IMR-90 (cell line): ENCODE measurements around the gene PHACTR3. TPM values are rescaled to one million over a fixed set of nuclear protein-coding genes. Genes with fewer than 3 reads are reported as not detected.

ENCODE experiments used
- ATAC-seq: fragments of 200-7000 bp; cut with Tn5 transposase; 2 replicates; pipeline ENCODE4 v1.9.1; 2020; ENCODE audit warnings: low read depth, mild to moderate bottlenecking, moderate library complexity
- BruUV-seq: library from RNA; stranded (reverse); fragments of 400-500 nt; replicated peaks from 2 replicates; lab custom pipeline; 2021; lab: Mats Ljungman, UMichigan
- CTCF ChIA-PET: fragments of 300-600 bp; formaldehyde crosslinking; extraction: SDS; loops from one replicate; lab custom pipeline; 2021; ENCODE audit warnings: antibody characterized with exemption; lab: Yijun Ruan, JAX
- POLR2A ChIA-PET: fragments of 300-600 bp; sonication (Branson Sonifier 250); formaldehyde crosslinking; loops from one replicate; lab custom pipeline; 2022; ENCODE audit warnings: antibody characterized with exemption; ENCODE audit not compliant: unreplicated experiment; lab: Charles Lee
- DNase-seq: peaks from one replicate; pipeline ENCODE4 v3.0.0; 2013
- H2AFZ ChIP-seq: replicated peaks from 2 replicates; pipeline ENCODE3; 2013; ENCODE audit warnings: low read length, mild to moderate bottlenecking; ENCODE audit not compliant: poor library complexity
- H2AK5ac ChIP-seq: 2 replicates; pipeline ENCODE4 v1.6.1; 2013; ENCODE audit warnings: low read depth, low read length, inconsistent platforms
- H2AK9ac ChIP-seq: replicated peaks from 2 replicates; pipeline ENCODE3; 2013; ENCODE audit warnings: mild to moderate bottlenecking, low read depth, low read length, moderate library complexity; ENCODE audit not compliant: poor library complexity
- H2BK120ac ChIP-seq: 2 replicates; pipeline ENCODE4 v1.6.1; 2013; ENCODE audit warnings: low read depth, low read length, inconsistent platforms
- H2BK15ac ChIP-seq: 3 replicates; pipeline ENCODE4 v1.6.1; 2013; ENCODE audit warnings: low read depth, low read length, inconsistent platforms
- H2BK20ac ChIP-seq: 2 replicates; pipeline ENCODE4 v1.6.1; 2013; ENCODE audit warnings: low read depth, mild to moderate bottlenecking, inconsistent platforms, low read length, moderate library complexity
- H2BK5ac ChIP-seq: 2 replicates; pipeline ENCODE4 v1.6.1; 2013; ENCODE audit warnings: mild to moderate bottlenecking, low read depth, low read length, inconsistent platforms; ENCODE audit not compliant: poor library complexity, severe bottlenecking
- H3K14ac ChIP-seq: replicated peaks from 2 replicates; pipeline ENCODE4 v1.6.1; 2013; ENCODE audit warnings: low read depth, low read length, inconsistent platforms
- H3K18ac ChIP-seq: 2 replicates; pipeline ENCODE4 v1.6.1; 2013; ENCODE audit warnings: low read depth, low read length, control low read depth
- H3K23ac ChIP-seq: 2 replicates; pipeline ENCODE4 v1.6.1; 2013; ENCODE audit warnings: low read depth, low read length, inconsistent platforms
- H3K27ac ChIP-seq: 2 replicates; pipeline ENCODE4 v1.5.1; 2013; ENCODE audit warnings: mild to moderate bottlenecking, control low read depth, low read length; ENCODE audit not compliant: insufficient read depth
- H3K27me3 ChIP-seq: 2 replicates; pipeline ENCODE4 v1.6.1; 2013; ENCODE audit warnings: low read length; ENCODE audit not compliant: control insufficient read depth, insufficient read depth
- H3K36me3 ChIP-seq: 2 replicates; pipeline ENCODE4 v1.6.1; 2013; ENCODE audit warnings: low read length, mixed read lengths; ENCODE audit not compliant: control insufficient read depth, insufficient read depth
- H3K4ac ChIP-seq: 2 replicates; pipeline ENCODE4 v1.6.1; 2013; ENCODE audit warnings: low read depth, low read length, inconsistent platforms
- H3K4me1 ChIP-seq: 2 replicates; pipeline ENCODE4 v1.6.1; 2013; ENCODE audit warnings: low read length, mixed read lengths; ENCODE audit not compliant: control insufficient read depth, insufficient read depth
- H3K4me2 ChIP-seq: 2 replicates; pipeline ENCODE4 v1.6.1; 2013; ENCODE audit warnings: low read depth, mild to moderate bottlenecking, control low read depth, low read length, moderate library complexity
- H3K4me3 ChIP-seq: 2 replicates; pipeline ENCODE4 v1.5.1; 2013; ENCODE audit warnings: low read depth, mild to moderate bottlenecking, control low read depth, low read length, moderate library complexity; ENCODE audit not compliant: insufficient read depth
- H3K56ac ChIP-seq: 2 replicates; pipeline ENCODE4 v1.6.1; 2013; ENCODE audit warnings: low read length, inconsistent platforms; ENCODE audit not compliant: insufficient read depth; ENCODE audit errors: extremely low read depth
- H3K79me1 ChIP-seq, 2 experiments: 2 replicates each; pipeline ENCODE4 v1.6.1; 2013; ENCODE audit warnings: low read length in 2 of 2, inconsistent platforms in 1 of 2, low read depth in 1 of 2
- H3K9ac ChIP-seq: 2 replicates; pipeline ENCODE4 v1.6.1; 2013; ENCODE audit warnings: low read depth, low read length, control low read depth
- H3K9me1 ChIP-seq: 2 replicates; pipeline ENCODE4 v1.6.1; 2013; ENCODE audit warnings: low read length, inconsistent platforms; ENCODE audit not compliant: insufficient read depth
- H3K9me3 ChIP-seq: 2 replicates; pipeline ENCODE4 v1.6.1; 2013; ENCODE audit warnings: low read length; ENCODE audit not compliant: control insufficient read depth, insufficient read depth
- H4K20me1 ChIP-seq: 2 replicates; pipeline ENCODE4 v1.6.1; 2013; ENCODE audit warnings: low read length, inconsistent platforms; ENCODE audit not compliant: insufficient read depth
- H4K5ac ChIP-seq: 2 replicates; pipeline ENCODE4 v1.6.1; 2013; ENCODE audit warnings: mild to moderate bottlenecking, low read depth, low read length, control low read depth
- H4K8ac ChIP-seq, 2 experiments: 2 replicates each; pipeline ENCODE4 v1.6.1; 2013; ENCODE audit warnings: low read depth in 2 of 2, low read length in 2 of 2, control low read depth in 1 of 2, inconsistent platforms in 1 of 2
- H4K91ac ChIP-seq: 2 replicates; pipeline ENCODE4 v1.6.1; 2013; ENCODE audit warnings: low read depth, low read length, inconsistent platforms; ENCODE audit not compliant: insufficient read depth
- ELK1 ChIP-seq: fragments of 150-350 bp; IDR thresholded peaks from 2 replicates; pipeline ENCODE4 v1.6.1; 2016; ENCODE audit warnings: low read depth, mild to moderate bottlenecking, low read length, moderate library complexity, borderline replicate concordance
- FOS ChIP-seq: fragments of 150-350 bp; IDR thresholded peaks from 2 replicates; pipeline ENCODE4 v1.6.1; 2016; ENCODE audit warnings: low read depth, low read length
- MAFK ChIP-seq: IDR thresholded peaks from 2 replicates; pipeline ENCODE4 v1.6.1; 2012; ENCODE audit warnings: low read depth, low read length, improper control_type of control experiment
- MXI1 ChIP-seq: IDR thresholded peaks from 2 replicates; pipeline ENCODE4 v1.6.1; 2012; ENCODE audit warnings: low read depth, mild to moderate bottlenecking, low read length, moderate library complexity, borderline replicate concordance
- NFE2L2 ChIP-seq: fragments of 150-350 bp; IDR thresholded peaks from 2 replicates; pipeline ENCODE4 v1.6.1; 2016; ENCODE audit warnings: low read depth, mild to moderate bottlenecking, low read length
- POLR2A ChIP-seq: IDR thresholded peaks from 2 replicates; pipeline ENCODE4 v1.6.1; 2012; ENCODE audit warnings: mild to moderate bottlenecking, low read depth, low read length
- RAD21 ChIP-seq: IDR thresholded peaks from 2 replicates; pipeline ENCODE4 v1.6.1; 2012; ENCODE audit warnings: low read length, improper control_type of control experiment
- RFX5 ChIP-seq: IDR thresholded peaks from 2 replicates; pipeline ENCODE4 v1.8.0; 2012; ENCODE audit warnings: low read depth, mild to moderate bottlenecking, low read length, moderate library complexity
- SMC3 ChIP-seq: fragments of 150-350 bp; IDR thresholded peaks from 2 replicates; pipeline ENCODE4 v1.6.1; 2016; ENCODE audit warnings: low read depth, mild to moderate bottlenecking, antibody characterized with exemption, low read length, moderate library complexity
- USF2 ChIP-seq: fragments of 150-350 bp; IDR thresholded peaks from 2 replicates; pipeline ENCODE4 v1.6.1; 2017; ENCODE audit warnings: mild to moderate bottlenecking, antibody characterized with exemption, low read length, low read depth
- WGBS, 2 experiments: methylation state at CpG; one replicate each; pipeline versions ENCODE4 v1.1.5 to v1.1.7; 2013; ENCODE audit warnings: missing lambda C conversion rate in 2 of 2; ENCODE audit not compliant: insufficient read length in 1 of 2; ENCODE audit errors: extremely low coverage in 2 of 2; 5-methylcytosine and 5-hydroxymethylcytosine counted together
- dilution Hi-C: fragments of 300-500 bp; cut with HindIII; formaldehyde crosslinking; loops from one replicate; pipeline ENCODE4 v1.14.3; 2018; ENCODE audit warnings: low sequenced_read_pairs; ENCODE audit not compliant: unreplicated experiment
- in situ Hi-C: fragments of 300-500 bp; cut with MboI; formaldehyde crosslinking; loops from 3 replicates; pipeline ENCODE4 v1.14.3; 2019; ENCODE audit warnings: low sequenced_read_pairs, inconsistent platforms, mixed read lengths
- intact Hi-C: fragments of 100-400 bp; cut with micrococcal nuclease; formaldehyde crosslinking; loops from 2 replicates; pipeline ENCODE4 v1.10.0; 2022
- polyA plus RNA-seq, 3 experiments: library from polyadenylated mRNA; depleted of rRNA; stranded (reverse); fragments of >200 nt; gene quantifications; 2 replicates each; pipeline ENCODE4 v1.2.3, GENCODE V29; 2012; ENCODE audit warnings: low replicate concordance in 1 of 3
- total RNA-seq: library from RNA; depleted of rRNA; stranded (reverse); fragments of >200 nt; gene quantifications from 2 replicates; pipeline ENCODE4 v1.2.3, GENCODE V29; 2012

The PHACTR3 gene
- total and polyA plus RNA-seq, 2 of the 4 experiments (the other 2 are of a cell fraction): not detected

- no peak overlapping the region for H3K14ac ChIP-seq
- ATAC-seq: no peak
- H3K9ac ChIP-seq: no peak overlapping the region
- H3K4me2 ChIP-seq: no peak overlapping the region
- no peak overlapping the region for H3K27ac ChIP-seq
- H3K4me1 ChIP-seq: no peaks in the 10 kb centered on the region
- H3K9me1 ChIP-seq: no peaks in the 10 kb centered on the region
- no peak overlapping the region for H2BK15ac ChIP-seq
- POLR2A ChIA-PET: no interaction called here
- no TSS peak for BruUV-seq
- peaks cover 3% of the 10 kb centered on the region; the same call in 1 of the 2 replicates for H3K9me3 ChIP-seq
- no peak overlapping the region for H2BK120ac ChIP-seq
- no peak overlapping the region for H4K8ac ChIP-seq
- WGBS, 2 experiments: 73% methylated on average over 2 of the region's 23 CpGs; no CpG with 5 or more reads in 1 of the 2 experiments
- no peak overlapping the region for H2AK5ac ChIP-seq
- TF ChIP-seq POLR2A (no peak), NFE2L2 (no peak), FOS (no peak), MXI1 (no peak), MAFK (no peak), RFX5 (no peak), RAD21 (no peak), USF2 (no peak), SMC3 (no peak), ELK1 (no peak)
- no peak overlapping the region for H2BK20ac ChIP-seq
- H3K79me1 ChIP-seq: no peaks in the 10 kb centered on the region
- no peak overlapping the region for H3K18ac ChIP-seq
- no peak overlapping the region for H3K56ac ChIP-seq
- no peak overlapping the region for H2BK5ac ChIP-seq
- no peak overlapping the region for H3K23ac ChIP-seq
- H2AK9ac ChIP-seq: peak overlapping the region; percentile 70
- no peaks in the 10 kb centered on the region for H4K20me1 ChIP-seq
- no peak overlapping the region for H4K5ac ChIP-seq
- intact Hi-C loops (no loop called here), dilution Hi-C loops (no loop called here), in situ Hi-C loops (no loop called here)
- no peaks in the 10 kb centered on the region; the same call in 1 of the 2 replicates for H3K27me3 ChIP-seq
- DNase-seq: no peak
- H2AFZ ChIP-seq: no peak overlapping the region
- CTCF ChIA-PET: interaction anchor here (1.1 kb wide), 1 partner anchor 19 kb away, joined by 3 read pairs; no protein-coding TSS in a partner anchor
- no peak overlapping the region for H3K4ac ChIP-seq
- H3K4me3 ChIP-seq: no peak overlapping the region
- H4K91ac ChIP-seq: no peak overlapping the region
- H3K36me3 ChIP-seq: no peaks in the 10 kb centered on the region
These were observed 226.9 kb downstream of the PHACTR3 start for GRCh38 chr20:59831024-59831915.
